GM04504 (cell line): ENCODE results near the gene NFKBIB.
"Not testable (repeated sequence)": the region's sequence is repeated elsewhere in the genome, so short reads cannot be mapped to it uniquely, and the experiment has no call there.

Experiments used
- DNase-seq: peaks from one replicate; pipeline ENCODE4 v3.0.0-alpha.2; 2012; ENCODE audit warnings: low read depth

NFKBIB gene

DNA sequence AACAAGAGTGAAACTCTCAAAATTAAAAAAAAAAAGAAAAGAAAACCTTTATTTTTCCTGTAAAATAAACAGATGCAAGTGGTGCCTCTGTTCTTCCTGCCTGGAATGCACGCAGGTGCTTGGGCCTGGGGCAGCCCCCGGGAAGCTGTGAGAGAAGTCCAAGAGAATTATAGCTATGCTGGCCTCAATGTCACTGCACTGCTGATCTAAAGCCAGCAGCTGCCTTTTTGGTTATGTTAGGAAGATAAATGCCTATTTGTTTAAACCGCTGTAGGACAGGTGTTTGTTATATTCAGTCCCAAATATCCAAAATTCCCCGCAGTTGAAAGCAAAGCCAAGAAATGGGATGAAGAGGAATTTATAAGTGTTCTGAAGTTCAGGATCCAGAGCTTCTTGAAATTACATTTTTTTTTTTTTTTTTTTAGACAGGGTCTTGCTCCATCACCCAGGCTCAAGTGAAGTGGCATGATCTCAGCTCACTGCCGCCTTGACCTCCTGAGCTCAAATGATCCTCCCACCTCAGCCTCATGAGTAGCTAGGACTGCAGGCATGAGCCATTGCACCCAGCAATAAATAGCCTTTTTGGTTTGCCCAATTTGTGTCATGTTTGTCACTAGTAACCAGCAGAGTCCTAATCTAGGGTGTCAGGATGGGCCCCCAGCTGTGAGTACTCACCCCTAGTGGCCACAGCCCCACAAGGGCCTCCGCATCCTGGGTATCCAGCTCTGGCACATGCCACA is 23.9 kb upstream of the NFKBIB start:
- DNase-seq, result no peak

- DNase-seq, result no peak
These were observed 21.8 kb upstream of the NFKBIB start, which contains the start of gene RINL for GRCh38 chr19:38877781-38878574. TSS of gene RINL (minus strand) at chr19:38878275. CDS start at chr19:38876742, 1,533 bp downstream.

DNA sequence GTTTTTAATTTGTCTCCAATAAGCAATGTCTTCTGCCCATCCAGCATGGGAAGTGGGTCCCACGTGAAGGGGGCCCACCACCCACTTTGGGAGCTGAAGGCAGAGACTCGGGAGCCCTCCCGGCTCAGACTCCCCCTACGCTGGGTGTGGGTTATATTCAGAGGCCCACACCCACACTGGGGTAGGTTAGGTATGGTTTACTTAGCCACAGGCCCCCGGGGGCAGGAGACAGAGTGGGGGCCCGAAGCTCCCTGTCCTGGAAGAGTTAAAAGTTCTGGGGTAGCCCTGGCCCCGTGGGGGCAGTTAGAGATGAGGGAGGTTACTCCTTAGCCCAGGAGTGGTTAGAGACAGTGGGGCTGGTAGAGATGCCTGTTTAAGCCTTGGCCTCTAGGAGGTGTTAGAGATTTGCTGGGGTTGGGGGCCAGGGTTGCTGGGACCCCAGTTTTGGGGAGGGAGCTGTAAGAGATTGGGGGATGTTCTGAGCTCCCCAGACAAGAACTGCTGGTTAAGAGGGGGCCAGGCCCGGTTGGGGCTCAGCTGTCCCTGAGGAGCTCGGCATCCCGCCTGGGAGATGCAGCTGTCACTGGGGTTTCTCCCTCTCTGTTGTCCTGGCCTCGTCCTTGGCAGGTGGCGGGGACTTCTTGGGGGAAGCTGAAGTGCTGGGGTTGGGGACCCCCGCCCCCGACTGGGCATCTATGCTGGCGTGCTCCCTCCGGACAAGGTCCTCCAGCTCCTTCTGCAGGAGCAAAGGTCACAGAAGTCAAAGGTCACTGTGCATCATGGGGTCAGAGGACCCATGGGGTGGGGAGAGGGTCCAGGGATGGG is 21.0 kb upstream of the NFKBIB start:
- no peak for DNase-seq

GRCh38 chr19:38879400-38879751 is 20.4 kb upstream of the NFKBIB start:
- DNase-seq, result no peak

DNA sequence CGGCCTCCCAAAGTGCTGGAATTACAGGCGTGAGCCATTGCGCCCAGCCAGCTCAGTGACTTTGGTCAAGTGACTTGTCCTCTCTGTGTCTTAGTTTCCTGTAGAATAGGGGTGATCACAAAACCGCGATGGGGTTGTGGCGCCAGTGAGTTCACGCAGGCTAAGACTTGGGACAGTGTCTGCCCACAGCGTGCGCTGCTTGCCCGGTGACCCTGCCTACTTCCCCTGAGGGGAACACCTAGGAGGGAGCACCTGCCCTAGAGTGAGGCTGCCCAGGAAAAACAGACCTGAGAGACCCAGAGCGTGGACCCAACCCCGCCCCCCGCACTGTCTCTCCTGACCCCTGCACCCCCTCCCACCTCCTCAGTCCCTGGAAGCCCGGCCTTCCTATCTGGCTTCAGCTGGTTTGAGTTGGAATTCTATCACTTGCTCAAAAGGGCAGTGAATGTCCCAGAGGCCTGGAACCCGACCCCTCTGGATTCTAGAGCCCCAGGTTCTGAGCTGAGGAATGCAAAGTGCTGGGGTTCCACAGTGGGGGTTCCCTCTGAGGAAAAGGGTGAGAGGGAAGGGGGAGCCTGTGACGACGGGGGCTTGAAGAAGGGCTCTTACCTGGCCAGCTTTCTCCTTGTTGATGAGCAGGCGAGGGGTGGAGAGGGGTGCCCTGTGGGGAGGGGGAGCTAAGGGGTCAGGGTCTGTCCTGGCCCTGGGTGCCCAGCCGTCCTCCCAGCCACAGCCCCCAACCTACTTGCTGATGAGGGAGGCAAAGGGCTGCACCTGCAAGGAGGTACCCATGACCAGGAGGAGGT is 19.5 kb upstream of the NFKBIB start:
- no peak for DNase-seq

DNA sequence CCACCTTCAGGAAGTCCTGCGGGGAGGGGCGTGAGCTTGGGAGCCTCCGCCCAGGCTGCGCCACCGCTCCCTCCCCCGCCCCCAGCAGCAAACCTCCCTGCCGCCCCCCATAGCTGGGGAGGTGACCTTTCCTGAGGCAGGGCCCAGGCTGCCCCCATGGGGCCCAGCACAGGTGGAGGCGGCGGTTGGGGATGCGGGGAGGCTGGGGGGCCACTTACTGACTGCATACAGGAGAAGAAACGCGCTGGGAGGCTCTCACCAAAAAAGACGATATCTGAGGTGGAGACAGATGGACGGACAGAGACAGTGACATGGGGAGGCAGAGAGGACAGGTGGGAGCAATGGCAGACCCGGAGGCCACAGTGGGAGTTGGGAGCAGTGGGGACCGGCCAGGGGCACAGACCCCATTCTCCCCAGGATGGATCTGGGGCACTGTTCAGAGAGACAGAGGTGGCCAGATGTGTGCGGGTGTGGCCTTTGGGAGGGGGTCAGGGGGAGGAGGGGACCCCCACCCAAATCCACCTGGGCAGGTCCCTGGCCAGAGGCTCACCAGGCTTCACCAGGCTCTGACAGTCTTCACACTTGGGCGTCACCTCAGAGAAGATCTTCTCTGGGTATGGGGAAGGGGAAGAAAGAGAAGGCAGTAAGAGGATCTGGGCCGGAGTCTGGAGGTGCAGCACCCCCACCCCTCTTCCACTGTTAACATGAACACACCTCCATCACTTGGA is 18.7 kb upstream of the NFKBIB start:
- no peak for DNase-seq

DNA sequence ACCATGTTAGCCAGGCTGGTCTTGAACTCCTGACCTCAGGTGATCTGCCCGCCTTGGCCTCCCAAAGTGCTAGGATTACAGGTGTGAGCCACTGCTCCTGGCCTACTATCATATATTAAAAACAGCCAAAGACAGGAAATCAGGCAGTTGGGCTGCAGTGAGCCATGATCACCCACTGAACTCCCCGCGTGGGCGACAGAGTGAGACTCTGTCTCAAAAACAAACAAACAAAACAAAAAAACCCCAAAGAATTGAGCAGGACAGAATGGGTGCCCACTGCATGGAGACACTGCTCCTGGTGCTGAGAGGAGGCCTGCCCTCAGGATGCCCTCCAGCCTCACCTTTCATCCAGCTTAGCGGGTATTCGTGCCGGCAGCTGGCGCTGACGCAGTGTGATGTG is 16.5 kb upstream of the NFKBIB start:
- no peak for DNase-seq

GRCh38 chr19:38884691-38885090 is 15.1 kb upstream of the NFKBIB start:
- not testable (repeated sequence) for DNase-seq

- no peak for DNase-seq
These were observed 10.9 kb upstream of the NFKBIB start for GRCh38 chr19:38888876-38889275.

- no peak for DNase-seq
These were observed 10.0 kb upstream of the NFKBIB start for GRCh38 chr19:38889803-38890202.

- DNase-seq, result no peak
These were observed 9.1 kb upstream of the NFKBIB start for GRCh38 chr19:38890686-38891085.

DNA sequence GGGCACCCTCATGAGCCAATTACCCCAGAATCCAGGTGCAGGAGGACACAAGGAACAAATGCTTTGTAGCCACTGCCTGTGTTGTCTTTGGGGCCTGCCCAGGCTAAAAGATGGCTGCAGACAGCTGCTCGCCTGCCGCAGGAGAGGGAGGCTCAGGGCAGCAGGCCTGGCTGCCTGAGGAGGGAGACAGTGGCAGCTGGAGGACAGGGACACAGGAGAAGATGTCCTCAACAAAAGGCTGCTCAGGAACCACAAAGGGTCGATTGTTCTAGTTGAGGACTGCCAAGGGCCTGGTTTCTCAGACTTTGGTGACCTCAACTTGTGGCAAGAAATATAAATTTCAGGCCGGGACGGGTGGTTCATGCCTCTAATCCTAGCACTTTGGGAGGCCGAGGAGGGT is 8.0 kb upstream of the NFKBIB start:
- DNase-seq, result no peak

DNA sequence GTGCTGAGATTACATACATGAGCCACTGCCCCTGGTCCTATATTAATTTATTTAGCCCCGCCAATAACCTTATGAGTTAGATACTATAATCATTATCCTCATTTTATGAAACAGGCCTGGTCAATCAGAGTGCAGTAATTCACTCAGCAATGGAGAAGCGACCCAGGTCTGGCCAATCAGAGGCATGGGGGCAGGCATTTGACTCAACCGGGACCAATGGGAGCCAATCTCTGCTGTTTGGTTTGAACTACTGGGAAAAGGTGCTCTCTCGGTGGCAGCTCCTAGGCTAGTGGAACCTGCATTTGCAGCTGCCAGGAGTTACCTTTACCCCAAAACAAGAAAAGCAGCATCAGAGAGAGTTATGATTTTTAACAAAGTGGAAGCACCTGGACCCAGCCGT is 6.9 kb upstream of the NFKBIB start:
- DNase-seq, result no peak

GRCh38 chr19:38893341-38893771 is 6.4 kb upstream of the NFKBIB start:
- DNase-seq, result no peak

DNA sequence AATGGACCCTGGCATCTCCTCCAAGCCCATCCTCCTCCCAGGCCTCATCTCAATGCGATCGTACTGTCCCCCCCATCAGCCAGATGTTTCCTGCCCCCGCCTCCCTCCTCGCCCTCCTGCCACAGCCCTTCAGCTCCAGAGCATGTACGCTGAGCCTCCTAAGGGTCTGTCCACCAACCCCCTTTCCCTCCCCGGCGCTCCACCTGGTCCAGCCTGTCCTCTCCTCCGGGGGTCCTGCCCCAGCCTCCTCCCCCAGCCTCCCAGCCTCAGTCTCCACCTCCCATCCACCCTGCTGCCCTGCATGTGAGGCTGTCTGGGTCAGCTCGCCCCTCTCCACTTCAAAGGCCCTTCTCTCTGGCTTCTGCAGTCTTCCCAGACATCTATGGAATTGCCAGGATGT is 4.8 kb upstream of the NFKBIB start:
- DNase-seq, result no peak

DNA sequence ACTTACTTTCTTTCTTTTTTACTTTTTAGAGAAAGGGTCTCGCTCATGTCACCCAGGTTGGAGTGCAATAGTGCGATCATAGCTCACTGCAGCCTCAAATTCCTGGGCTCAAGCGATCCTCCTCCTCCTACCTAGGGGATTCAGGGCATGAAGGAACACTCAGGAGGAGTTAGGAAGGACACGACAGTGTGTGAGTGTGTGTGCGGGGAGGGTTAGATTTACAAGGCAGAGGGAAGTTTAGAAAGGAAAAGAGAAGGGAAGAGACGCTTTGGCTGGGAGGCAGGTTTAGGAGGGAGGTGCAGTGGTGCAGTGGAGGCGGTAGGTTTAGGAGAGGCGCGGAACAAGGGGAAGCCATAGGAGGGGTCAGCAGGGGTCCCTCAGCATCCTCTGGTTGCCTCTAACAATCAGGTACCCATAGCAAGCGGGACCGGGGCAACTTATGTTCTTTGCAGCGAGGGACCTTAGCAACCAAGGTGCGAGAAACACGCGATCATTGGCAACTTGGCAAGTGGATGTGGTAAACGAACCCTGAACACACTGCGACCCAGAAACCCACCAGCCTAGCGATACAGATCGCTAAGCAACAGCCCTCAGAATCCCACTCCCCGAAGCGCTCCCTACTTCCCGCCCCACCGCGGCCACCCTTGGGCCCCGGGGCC is 852 bp upstream of the NFKBIB start:
- DNase-seq, result no peak

GRCh38 chr19:38900202-38900629 is 447 bp downstream of the NFKBIB start:
- no peak for DNase-seq

GRCh38 chr19:38900743-38901190 is 998 bp downstream of the NFKBIB start:
- DNase-seq, result no peak

GRCh38 chr19:38901683-38902082 is 1.9 kb downstream of the NFKBIB start:
- DNase-seq, result no peak
